H1 (cell line): ENCODE data around the gene POU6F2. TPM values are rescaled to one million over a fixed set of nuclear protein-coding genes. Genes with fewer than 3 reads are reported as not detected.

ENCODE experiments used
- BACH1 ChIP-seq: IDR thresholded peaks from 2 replicates; pipeline ENCODE4 v1.6.1; 2012; ENCODE audit warnings: low read length, improper control_type of control experiment
- CTCF ChIP-seq, 3 experiments: IDR thresholded peaks; 1 replicate in 2 of 3; 2 replicates in 1 of 3; pipeline versions ENCODE4 v1.5.1 to v1.6.1; 2011; ENCODE audit warnings: low read length in 3 of 3, mild to moderate bottlenecking in 3 of 3, inconsistent platforms in 2 of 3, low read depth in 1 of 3, moderate library complexity in 1 of 3; ENCODE audit not compliant: insufficient read depth in 1 of 3; ENCODE audit errors: control extremely low read depth in 1 of 3
- polyA plus RNA-seq, 7 experiments: library from polyadenylated mRNA; depleted of rRNA in 3 of 7; stranded (reverse) in 5 of 7; unstranded in 2 of 7; fragments of >200 nt in 5 of 7; fragments of 200-250 nt in 2 of 7; gene quantifications; 1 replicate in 5 of 7; 2 replicates in 1 of 7; 4 replicates in 1 of 7; pipeline versions ENCODE4 v1.2.1 to v1.2.3, GENCODE V29; 2011 to 2013; ENCODE audit warnings: missing spikeins in 2 of 7, mixed read lengths in 2 of 7
- total RNA-seq: library from RNA; stranded (reverse); fragmentation: NEBNext Ultra II Directional; extraction: Animal tissue kit (Norgen Biotek cat#: 25700); gene quantifications from 2 replicates; pipeline ENCODE4 v1.2.1, GENCODE V29; 2021

POU6F2 gene
- total and polyA plus RNA-seq, 2 of the 8 experiments (the other 6 are each of a cell fraction or from before 2014, with no cell fraction given) = 1.1 to 2.0 TPM

GRCh38 chr7:39464350-39465054 lies 486.8 kb downstream of the POU6F2 start (continued):
- TF ChIP-seq CTCF (IDR thresholded peaks at IDR 0.05; ENCODE audit: control extremely low read depth in 1 of 3, insufficient read depth in 1 of 3, low read depth in 1 of 3, low read length in 3 of 3) (no peak), BACH1 (no peak)
